Measurements from ENCODE around the gene SLC25A21. TPM values are rescaled to one million over a fixed set of nuclear protein-coding genes. Genes with fewer than 3 reads are reported as not detected.

The SLC25A21 gene
- total RNA-seq, 5 donors from 2014 or later (not counting 1 experiment from before 2014, with no cell fraction given) = not detected

GRCh38 chr14:37037636-37038387, 134.6 kb downstream of the SLC25A21 start:
- no peak overlapping the region for H3K4me3 ChIP-seq (ENCODE audit: control insufficient read depth in 1 of 2, extremely low read depth in 1 of 2, low read length in 1 of 2)
- H3K27ac Mint-ChIP-seq = no peak overlapping the region
- H3K9me3 ChIP-seq = no peaks in the 10 kb centered on the region
- no peak overlapping the region for H3K4me3 Mint-ChIP-seq
- WGBS (ENCODE audit: insufficient coverage) = 40% methylated on average over 1 of the region's 3 CpGs
- peaks cover 0 to 6% (median 4%) of the 10 kb centered on the region in 3 donors for H3K9me3 Mint-ChIP-seq
- H3K4me1 Mint-ChIP-seq = no peaks in the 10 kb centered on the region
- no peaks in the 10 kb centered on the region for H3K27me3 ChIP-seq (replicated peaks in 1 of 2; ENCODE audit: control insufficient read depth in 2 of 2, extremely low read depth in 1 of 2, insufficient read depth in 2 of 2, low read length in 1 of 2)
- no peaks in the 10 kb centered on the region for H3K27me3 Mint-ChIP-seq
- ATAC-seq (replicated peaks in 1 of 4) (no peak), DNase-seq (no peak)
- no peaks in the 10 kb centered on the region for H3K4me1 ChIP-seq (ENCODE audit: control insufficient read depth in 1 of 2, extremely low read depth in 1 of 2, insufficient read depth in 2 of 2, low read length in 2 of 2)
- CTCF ChIA-PET = no interaction called here
- H3K36me3 Mint-ChIP-seq = no peaks in the 10 kb centered on the region
- POLR2A ChIA-PET = interaction anchor here in 1 of 2 donors (0.7 kb wide), 1 partner anchor 20 kb away, joined by 3 read pairs; no protein-coding TSS in a partner anchor
- H3K36me3 ChIP-seq (ENCODE audit: control insufficient read depth in 2 of 2, extremely low read depth in 1 of 2, insufficient read depth in 1 of 2, low read length in 1 of 2) = no peaks in the 10 kb centered on the region
- no peak overlapping the region for H3K27ac ChIP-seq (ENCODE audit: low read length)

DNA sequence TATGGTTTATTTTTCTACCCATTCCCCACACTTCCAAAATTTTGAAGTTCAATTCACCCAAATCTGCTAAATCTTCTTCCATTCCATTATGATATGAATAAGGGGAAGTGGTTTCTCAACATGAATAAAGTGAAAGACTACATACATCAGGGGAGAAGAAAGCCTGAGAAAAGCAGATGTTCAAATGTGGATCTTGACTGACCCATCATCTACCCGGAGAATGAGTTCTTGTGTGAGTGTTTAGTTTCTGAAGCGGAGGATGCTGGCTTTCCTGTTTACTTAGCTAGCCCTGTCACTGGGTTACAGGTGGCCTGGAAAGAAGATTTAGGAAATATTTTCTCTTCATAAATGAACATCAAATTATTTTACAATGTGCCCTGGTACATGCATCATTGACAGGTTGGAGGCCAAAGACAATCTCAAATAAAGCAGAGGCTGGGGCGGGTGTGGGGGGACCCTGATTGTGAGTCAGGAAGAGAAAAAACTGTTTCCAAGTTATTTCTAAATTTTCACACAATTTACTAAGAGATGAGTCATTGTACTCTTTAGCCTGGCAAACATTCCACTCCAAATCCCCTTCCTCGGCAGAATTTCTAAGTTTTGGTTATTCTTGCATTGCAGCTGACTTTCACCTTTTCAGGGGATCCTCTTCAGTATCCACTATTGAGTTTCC, 135.6 kb downstream of the SLC25A21 start:
- H3K27ac ChIP-seq (ENCODE audit: low read length) = no peak overlapping the region
- ATAC-seq (replicated peaks in 1 of 4) (no peak), DNase-seq (no peak)
- no peak overlapping the region for H3K4me3 Mint-ChIP-seq
- H3K4me1 Mint-ChIP-seq = no peaks in the 10 kb centered on the region
- H3K36me3 Mint-ChIP-seq = no peaks in the 10 kb centered on the region
- no peak overlapping the region for H3K4me3 ChIP-seq (ENCODE audit: control insufficient read depth in 1 of 2, extremely low read depth in 1 of 2, low read length in 1 of 2)
- CTCF ChIA-PET = no interaction called here
- H3K27me3 ChIP-seq (replicated peaks in 1 of 2; ENCODE audit: control insufficient read depth in 2 of 2, extremely low read depth in 1 of 2, insufficient read depth in 2 of 2, low read length in 1 of 2) = no peaks in the 10 kb centered on the region
- WGBS (ENCODE audit: insufficient coverage) = 36% methylated on average over 1 of the region's 4 CpGs
- POLR2A ChIA-PET = no interaction called here
- H3K36me3 ChIP-seq (ENCODE audit: control insufficient read depth in 2 of 2, extremely low read depth in 1 of 2, insufficient read depth in 1 of 2, low read length in 1 of 2) = no peaks in the 10 kb centered on the region
- H3K9me3 ChIP-seq = no peaks in the 10 kb centered on the region
- H3K9me3 Mint-ChIP-seq = peaks cover 0 to 6% (median 3%) of the 10 kb centered on the region in 3 donors
- no peaks in the 10 kb centered on the region for H3K4me1 ChIP-seq (ENCODE audit: control insufficient read depth in 1 of 2, extremely low read depth in 1 of 2, insufficient read depth in 2 of 2, low read length in 2 of 2)
- H3K27ac Mint-ChIP-seq = no peak overlapping the region
- H3K27me3 Mint-ChIP-seq = no peaks in the 10 kb centered on the region

DNA sequence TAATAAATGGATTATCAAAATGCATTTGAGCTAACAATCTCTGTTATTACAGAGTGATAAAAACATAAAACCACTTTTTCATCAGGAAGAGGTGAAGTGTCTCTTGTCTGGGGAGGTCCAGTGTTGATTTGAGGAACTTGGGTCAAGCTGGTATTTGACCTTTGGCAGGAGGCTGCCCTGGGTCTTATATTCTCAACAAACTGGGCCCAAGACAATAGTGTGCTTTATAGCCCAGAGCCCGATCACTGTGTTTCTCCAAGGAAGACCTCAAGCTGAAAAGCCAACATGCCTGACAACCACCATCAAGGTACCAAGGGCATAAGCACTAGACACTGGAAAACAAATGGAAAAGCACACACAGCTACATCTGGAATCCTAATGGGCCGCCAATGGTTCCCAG, 137.0 kb downstream of the SLC25A21 start:
- Mint-ChIP-seq H3K9me3 (peaks cover 0 to 7% (median 3%) of the 10 kb centered on the region in 3 donors), H3K4me1 (no peaks in the 10 kb centered on the region), H3K27me3 (no peaks in the 10 kb centered on the region), H3K4me3 (no peak overlapping the region), H3K36me3 (no peaks in the 10 kb centered on the region), H3K27ac (no peak overlapping the region)
- CTCF ChIA-PET = no interaction called here
- no peak for ATAC-seq (replicated peaks in 1 of 4)
- POLR2A ChIA-PET = no interaction called here
- 69% methylated on average over 1 of the region's 2 CpGs for WGBS (ENCODE audit: insufficient coverage)
- H3K9me3 ChIP-seq = no peaks in the 10 kb centered on the region
- H3K4me3 ChIP-seq (ENCODE audit: control insufficient read depth in 1 of 2, extremely low read depth in 1 of 2, low read length in 1 of 2) = no peak overlapping the region
- no peaks in the 10 kb centered on the region for H3K27me3 ChIP-seq (replicated peaks in 1 of 2; ENCODE audit: control insufficient read depth in 2 of 2, extremely low read depth in 1 of 2, insufficient read depth in 2 of 2, low read length in 1 of 2)
- no peaks in the 10 kb centered on the region for H3K36me3 ChIP-seq (ENCODE audit: control insufficient read depth in 2 of 2, extremely low read depth in 1 of 2, insufficient read depth in 1 of 2, low read length in 1 of 2)
- DNase-seq = no peak
- no peaks in the 10 kb centered on the region for H3K4me1 ChIP-seq (ENCODE audit: control insufficient read depth in 1 of 2, extremely low read depth in 1 of 2, insufficient read depth in 2 of 2, low read length in 2 of 2)
- H3K27ac ChIP-seq (ENCODE audit: low read length) = no peak overlapping the region

GRCh38 chr14:37034410-37035285, 137.8 kb downstream of the SLC25A21 start:
- DNase-seq (no peak), ATAC-seq (replicated peaks in 1 of 4) (no peak)
- Histone ChIP-seq H3K4me1 (ENCODE audit: control insufficient read depth in 1 of 2, extremely low read depth in 1 of 2, insufficient read depth in 2 of 2, low read length in 2 of 2) (no peaks in the 10 kb centered on the region), H3K27ac (ENCODE audit: low read length) (no peak overlapping the region), H3K4me3 (ENCODE audit: control insufficient read depth in 1 of 2, extremely low read depth in 1 of 2, low read length in 1 of 2) (no peak overlapping the region), H3K36me3 (ENCODE audit: control insufficient read depth in 2 of 2, extremely low read depth in 1 of 2, insufficient read depth in 1 of 2, low read length in 1 of 2) (no peaks in the 10 kb centered on the region), H3K27me3 (replicated peaks in 1 of 2; ENCODE audit: control insufficient read depth in 2 of 2, extremely low read depth in 1 of 2, insufficient read depth in 2 of 2, low read length in 1 of 2) (no peaks in the 10 kb centered on the region), H3K9me3 (no peaks in the 10 kb centered on the region)
- 53% methylated on average over 2 of the region's 11 CpGs for WGBS (ENCODE audit: insufficient coverage)
- H3K27me3 Mint-ChIP-seq = no peaks in the 10 kb centered on the region
- no peaks in the 10 kb centered on the region for H3K4me1 Mint-ChIP-seq
- CTCF ChIA-PET = no interaction called here
- POLR2A ChIA-PET = no interaction called here
- no peaks in the 10 kb centered on the region for H3K36me3 Mint-ChIP-seq
- no peak overlapping the region for H3K4me3 Mint-ChIP-seq
- peaks cover 0 to 8% (median 3%) of the 10 kb centered on the region in 3 donors for H3K9me3 Mint-ChIP-seq
- no peak overlapping the region for H3K27ac Mint-ChIP-seq

- Mint-ChIP-seq H3K9me3 (peaks cover 0 to 5% (median 3%) of the 10 kb centered on the region in 3 donors), H3K4me1 (no peaks in the 10 kb centered on the region), H3K27me3 (no peaks in the 10 kb centered on the region), H3K36me3 (no peaks in the 10 kb centered on the region), H3K4me3 (no peak overlapping the region), H3K27ac (no peak overlapping the region)
- no peaks in the 10 kb centered on the region for H3K36me3 ChIP-seq (ENCODE audit: control insufficient read depth in 2 of 2, extremely low read depth in 1 of 2, insufficient read depth in 1 of 2, low read length in 1 of 2)
- no peaks in the 10 kb centered on the region for H3K27me3 ChIP-seq (replicated peaks in 1 of 2; ENCODE audit: control insufficient read depth in 2 of 2, extremely low read depth in 1 of 2, insufficient read depth in 2 of 2, low read length in 1 of 2)
- POLR2A ChIA-PET = no interaction called here
- DNase-seq = no peak
- H3K27ac ChIP-seq (ENCODE audit: low read length) = no peak overlapping the region
- H3K9me3 ChIP-seq = no peaks in the 10 kb centered on the region
- 63% methylated on average over 1 of the region's 1 CpG for WGBS (ENCODE audit: insufficient coverage)
- CTCF ChIA-PET = no interaction called here
- no peak for ATAC-seq (replicated peaks in 1 of 4)
- H3K4me1 ChIP-seq (ENCODE audit: control insufficient read depth in 1 of 2, extremely low read depth in 1 of 2, insufficient read depth in 2 of 2, low read length in 2 of 2) = no peaks in the 10 kb centered on the region
- H3K4me3 ChIP-seq (ENCODE audit: control insufficient read depth in 1 of 2, extremely low read depth in 1 of 2, low read length in 1 of 2) = no peak overlapping the region
These were observed 139.5 kb downstream of the SLC25A21 start for GRCh38 chr14:37032863-37033262.

DNA sequence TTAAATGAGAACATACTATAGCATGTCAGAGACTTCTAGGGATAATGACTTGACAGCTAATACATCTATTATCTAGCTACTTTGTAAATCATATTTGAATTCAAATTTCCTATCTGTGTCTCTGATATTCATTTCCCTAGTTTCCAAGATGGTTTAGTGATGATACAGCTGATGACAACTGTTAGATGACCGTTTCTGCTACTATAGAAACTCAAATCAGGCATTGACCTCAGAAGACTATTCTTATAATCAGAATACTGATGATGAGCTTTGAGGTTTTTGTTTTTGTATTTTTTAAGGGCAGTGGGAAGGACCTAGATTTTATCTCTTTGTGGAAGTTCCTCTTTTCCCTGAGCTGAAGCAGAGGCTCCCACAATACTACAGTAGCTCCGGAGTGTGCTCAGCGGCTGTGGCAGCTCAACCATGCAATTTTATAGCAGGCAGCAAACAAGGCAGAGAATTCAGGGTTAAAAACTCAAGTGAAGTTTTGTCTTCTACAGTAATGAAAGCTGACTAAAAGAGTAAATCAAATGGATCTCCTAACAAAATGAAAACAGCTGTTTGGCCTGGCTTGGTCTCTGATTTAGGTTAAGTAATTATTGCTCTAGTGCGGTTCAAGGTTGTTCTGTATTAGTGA, 145.1 kb downstream of the SLC25A21 start:
- Mint-ChIP-seq H3K9me3 (peaks cover 0 to 3% (median 0%) of the 10 kb centered on the region in 3 donors), H3K27ac (no peak overlapping the region), H3K36me3 (no peaks in the 10 kb centered on the region), H3K4me3 (no peak overlapping the region), H3K4me1 (no peaks in the 10 kb centered on the region), H3K27me3 (no peaks in the 10 kb centered on the region)
- H3K9me3 ChIP-seq = no peaks in the 10 kb centered on the region
- DNase-seq (no peak), ATAC-seq (replicated peaks in 1 of 4) (no peak)
- H3K4me3 ChIP-seq (ENCODE audit: control insufficient read depth in 1 of 2, extremely low read depth in 1 of 2, low read length in 1 of 2) = no peak overlapping the region
- H3K4me1 ChIP-seq (ENCODE audit: control insufficient read depth in 1 of 2, extremely low read depth in 1 of 2, insufficient read depth in 2 of 2, low read length in 2 of 2) = no peaks in the 10 kb centered on the region
- WGBS (ENCODE audit: insufficient coverage) = 0% methylated on average over 2 of the region's 4 CpGs
- ChIA-PET POLR2A (interaction anchor here in 1 of 2 donors (0.5 kb wide), 1 partner anchor 46 kb away, joined by 3 read pairs; no protein-coding TSS in a partner anchor), CTCF (no interaction called here)
- no peak overlapping the region for H3K27ac ChIP-seq (ENCODE audit: low read length)
- H3K36me3 ChIP-seq (ENCODE audit: control insufficient read depth in 2 of 2, extremely low read depth in 1 of 2, insufficient read depth in 1 of 2, low read length in 1 of 2) = no peaks in the 10 kb centered on the region
- H3K27me3 ChIP-seq (replicated peaks in 1 of 2; ENCODE audit: control insufficient read depth in 2 of 2, extremely low read depth in 1 of 2, insufficient read depth in 2 of 2, low read length in 1 of 2) = no peaks in the 10 kb centered on the region
